Measurements from ENCODE around the gene ANP32B.

The ANP32B gene

GRCh38 chr9:98034593-98035546, 51.7 kb downstream of the ANP32B start:
- peak; percentile 89 to 96 for DNase-seq

GRCh38 chr9:98037357-98037756, 54.2 kb downstream of the ANP32B start:
- no peak for DNase-seq

GRCh38 chr9:98038958-98039357, 55.8 kb downstream of the ANP32B start:
- DNase-seq, result no peak

GRCh38 chr9:98039607-98040017, 56.5 kb downstream of the ANP32B start:
- DNase-seq, result no peak

GRCh38 chr9:98040212-98040611, 57.1 kb downstream of the ANP32B start:
- no peak for DNase-seq

- no peak for DNase-seq
Measured at GRCh38 chr9:98043915-98044314, 60.8 kb downstream of the ANP32B start.

GRCh38 chr9:98045234-98046179, 62.4 kb downstream of the ANP32B start:
- peak; percentile 12 to 18 for DNase-seq

- no peak for DNase-seq
Measured at GRCh38 chr9:98046180-98046543, 63.0 kb downstream of the ANP32B start.

- DNase-seq, result no peak
Measured at GRCh38 chr9:98047002-98047401, 63.9 kb downstream of the ANP32B start.

GRCh38 chr9:98049288-98050072, 66.3 kb downstream of the ANP32B start:
- DNase-seq, result no peak

- DNase-seq, result no peak
Measured at GRCh38 chr9:98050351-98050750, 67.2 kb downstream of the ANP32B start.

GRCh38 chr9:98054376-98054951, 71.3 kb downstream of the ANP32B start:
- no peak for DNase-seq

GRCh38 chr9:98056269-98057137, 73.4 kb downstream of the ANP32B start, which contains the start of gene NANS:
TSS of gene NANS (plus strand) at chr9:98056732. CDS start at chr9:98056809, 77 bp downstream.
- peak; percentile 91 to 93 for DNase-seq

GRCh38 chr9:98057138-98057799, 74.1 kb downstream of the ANP32B start:
- DNase-seq, result no peak

GRCh38 chr9:98062161-98062560, 79.0 kb downstream of the ANP32B start:
- no peak for DNase-seq

- DNase-seq, result no peak
Measured at GRCh38 chr9:98064623-98065392, 81.7 kb downstream of the ANP32B start.
